VCaP (cell line): ENCODE results near the gene EIF2B5.

Experiments used
- H3K27ac ChIP-seq: fragments of 450-650 bp; 2 replicates; pipeline ENCODE4 v1.5.1; 2017
- TF ChIP-seq, protein P1 (sequence below): fragments of 450-650 bp; conservative IDR thresholded peaks from 2 replicates; pipeline ENCODE4 v1.5.1; 2017; ENCODE audit warnings: mild to moderate bottlenecking, moderate library complexity

Gene EIF2B5

DNA sequence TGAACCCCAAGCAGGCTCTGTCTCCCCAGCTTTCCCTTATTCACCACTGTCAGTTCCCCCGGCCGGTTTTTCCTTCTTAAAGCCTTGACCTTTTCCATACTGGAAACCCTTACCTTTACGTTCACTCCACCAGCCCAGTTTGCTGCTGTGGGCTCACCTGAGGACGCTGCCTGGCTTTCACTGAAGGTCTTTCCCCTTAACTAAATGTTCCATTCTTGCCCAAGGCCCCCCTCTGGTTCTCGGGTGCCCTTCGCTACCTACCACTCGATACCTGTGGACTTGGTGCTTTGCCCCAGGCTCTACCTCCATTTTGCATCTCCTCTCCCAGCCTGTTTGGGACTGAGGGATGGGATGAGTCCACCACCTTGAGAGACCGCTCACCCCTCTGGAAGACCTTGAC lies 40.3 kb downstream of the EIF2B5 start:
- peak overlapping the region; percentile 87 for H3K27ac ChIP-seq
- TF ChIP-seq, protein P1, sequence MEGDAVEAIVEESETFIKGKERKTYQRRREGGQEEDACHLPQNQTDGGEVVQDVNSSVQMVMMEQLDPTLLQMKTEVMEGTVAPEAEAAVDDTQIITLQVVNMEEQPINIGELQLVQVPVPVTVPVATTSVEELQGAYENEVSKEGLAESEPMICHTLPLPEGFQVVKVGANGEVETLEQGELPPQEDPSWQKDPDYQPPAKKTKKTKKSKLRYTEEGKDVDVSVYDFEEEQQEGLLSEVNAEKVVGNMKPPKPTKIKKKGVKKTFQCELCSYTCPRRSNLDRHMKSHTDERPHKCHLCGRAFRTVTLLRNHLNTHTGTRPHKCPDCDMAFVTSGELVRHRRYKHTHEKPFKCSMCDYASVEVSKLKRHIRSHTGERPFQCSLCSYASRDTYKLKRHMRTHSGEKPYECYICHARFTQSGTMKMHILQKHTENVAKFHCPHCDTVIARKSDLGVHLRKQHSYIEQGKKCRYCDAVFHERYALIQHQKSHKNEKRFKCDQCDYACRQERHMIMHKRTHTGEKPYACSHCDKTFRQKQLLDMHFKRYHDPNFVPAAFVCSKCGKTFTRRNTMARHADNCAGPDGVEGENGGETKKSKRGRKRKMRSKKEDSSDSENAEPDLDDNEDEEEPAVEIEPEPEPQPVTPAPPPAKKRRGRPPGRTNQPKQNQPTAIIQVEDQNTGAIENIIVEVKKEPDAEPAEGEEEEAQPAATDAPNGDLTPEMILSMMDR = no peak

DNA sequence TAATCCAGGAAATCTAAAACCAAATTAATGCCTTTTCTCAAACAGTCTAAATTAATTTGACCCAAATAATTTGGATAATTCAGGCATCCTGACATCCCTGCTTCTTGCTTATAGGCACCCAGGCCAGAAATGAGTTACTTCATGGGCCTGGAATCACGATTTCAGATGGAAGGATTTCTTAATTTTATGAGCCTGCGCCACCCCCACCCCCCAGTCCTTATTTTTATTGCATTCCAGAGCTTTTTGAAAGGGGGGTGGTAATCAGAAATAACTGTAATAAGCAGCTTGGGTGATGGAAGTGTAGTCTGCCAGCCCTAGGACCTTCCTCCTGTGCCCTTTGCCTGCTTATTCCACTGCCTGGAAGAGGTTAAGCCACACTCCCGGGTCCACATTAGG lies 40.8 kb downstream of the EIF2B5 start:
- TF ChIP-seq, protein P1 = no peak

DNA sequence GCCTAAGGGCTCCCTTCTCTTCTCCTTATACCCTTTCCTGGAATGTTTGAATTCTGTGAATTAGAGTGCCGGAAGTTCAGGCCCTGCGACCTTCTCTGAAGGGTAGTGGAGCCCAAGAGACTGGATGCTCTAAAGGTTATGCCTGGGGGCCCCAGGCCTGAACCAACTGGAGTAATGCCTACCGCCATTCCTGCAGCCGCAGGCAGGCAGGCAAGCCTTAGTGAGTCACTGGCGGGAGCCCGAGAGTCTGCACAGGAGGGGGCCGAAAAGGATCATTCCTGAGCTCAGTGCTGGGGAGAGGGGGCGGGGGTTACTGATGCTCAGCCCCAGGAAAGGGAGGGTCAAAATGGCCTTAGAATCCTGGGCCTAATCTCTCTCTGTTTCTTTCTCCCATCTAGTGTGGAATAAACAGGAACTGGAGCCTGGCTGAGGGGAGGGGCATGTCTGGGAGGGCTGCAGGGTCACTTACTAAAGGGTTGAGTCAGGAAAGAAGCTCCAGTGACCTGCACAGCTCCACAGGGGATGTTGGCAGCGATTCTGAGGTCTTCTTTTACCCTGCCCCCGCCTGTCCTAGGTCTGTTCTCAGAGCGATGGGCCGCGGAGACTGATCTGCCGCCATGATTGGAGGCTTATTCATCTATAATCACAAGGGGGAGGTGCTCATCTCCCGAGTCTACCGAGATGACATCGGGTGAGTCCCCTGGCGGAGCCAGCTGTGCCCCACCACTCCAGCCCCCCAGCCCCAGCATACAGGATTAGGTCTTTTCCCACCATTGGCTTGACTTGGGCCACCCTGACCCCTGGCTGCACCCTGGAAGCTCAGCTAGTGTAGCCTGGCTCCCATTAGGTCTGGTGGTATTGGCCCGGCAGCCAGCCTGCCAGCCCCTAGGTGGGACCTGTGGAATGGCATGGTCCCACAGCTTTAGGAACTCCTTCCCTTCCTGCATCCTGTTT lies 41.5 kb downstream of the EIF2B5 start:
- H3K27ac ChIP-seq = peak overlapping the region; percentile 87; the same call in 1 of the 2 replicates
- TF ChIP-seq, protein P1 = no peak

More for the DNA sequence above, 40.8 kb downstream of the EIF2B5 start:
- H3K27ac ChIP-seq = peak overlapping the region; percentile 87

DNA sequence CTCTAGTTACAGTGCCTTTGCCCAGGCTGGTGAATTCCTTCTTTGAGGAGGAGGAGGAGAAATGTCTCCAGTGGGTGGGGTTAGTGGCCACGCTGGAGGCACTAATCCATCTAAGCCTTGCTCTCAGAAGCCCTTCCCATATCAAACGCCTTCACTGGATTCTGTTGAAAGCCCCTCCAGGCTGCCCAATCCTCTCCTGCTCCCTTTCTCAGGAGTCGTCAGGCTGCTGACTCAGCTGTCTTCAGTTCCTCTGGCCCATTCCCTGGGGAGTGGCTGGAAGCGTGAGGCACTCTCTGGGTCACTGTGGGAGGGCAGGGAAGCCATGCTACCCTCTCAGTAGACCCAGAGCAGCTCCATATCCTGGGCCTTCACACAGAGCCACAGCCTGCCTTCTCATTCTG lies 42.2 kb downstream of the EIF2B5 start:
- no peak overlapping the region for H3K27ac ChIP-seq
- TF ChIP-seq, protein P1 = no peak

DNA sequence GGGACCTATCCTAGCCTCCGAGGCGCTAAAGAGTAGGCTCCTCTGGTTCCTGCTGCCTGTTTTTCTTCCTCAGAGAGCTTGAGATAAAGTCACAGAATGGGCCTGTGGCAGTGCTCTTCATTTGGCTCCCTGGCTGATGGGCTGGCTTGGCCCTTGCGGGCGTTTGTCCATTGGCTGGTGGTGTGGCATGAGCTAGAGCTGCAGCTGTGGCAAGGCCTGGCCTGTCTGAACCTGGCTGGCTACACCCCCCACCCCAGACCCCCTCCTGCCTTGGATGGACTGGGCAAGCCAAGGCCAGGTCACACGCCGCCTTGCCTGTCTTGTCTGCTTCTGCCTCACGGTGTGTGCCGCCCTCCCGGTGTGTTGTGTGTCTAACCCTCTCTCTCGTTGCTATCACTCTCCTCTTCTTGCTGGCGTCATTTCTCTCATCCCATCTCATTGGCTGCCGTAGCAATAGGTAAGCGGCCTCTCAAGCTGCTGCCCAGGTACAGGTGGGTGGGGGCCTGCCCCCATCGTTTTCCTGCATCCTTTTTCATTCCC lies 42.7 kb downstream of the EIF2B5 start:
- TF ChIP-seq, protein P1 = no peak
- H3K27ac ChIP-seq = no peak overlapping the region

DNA sequence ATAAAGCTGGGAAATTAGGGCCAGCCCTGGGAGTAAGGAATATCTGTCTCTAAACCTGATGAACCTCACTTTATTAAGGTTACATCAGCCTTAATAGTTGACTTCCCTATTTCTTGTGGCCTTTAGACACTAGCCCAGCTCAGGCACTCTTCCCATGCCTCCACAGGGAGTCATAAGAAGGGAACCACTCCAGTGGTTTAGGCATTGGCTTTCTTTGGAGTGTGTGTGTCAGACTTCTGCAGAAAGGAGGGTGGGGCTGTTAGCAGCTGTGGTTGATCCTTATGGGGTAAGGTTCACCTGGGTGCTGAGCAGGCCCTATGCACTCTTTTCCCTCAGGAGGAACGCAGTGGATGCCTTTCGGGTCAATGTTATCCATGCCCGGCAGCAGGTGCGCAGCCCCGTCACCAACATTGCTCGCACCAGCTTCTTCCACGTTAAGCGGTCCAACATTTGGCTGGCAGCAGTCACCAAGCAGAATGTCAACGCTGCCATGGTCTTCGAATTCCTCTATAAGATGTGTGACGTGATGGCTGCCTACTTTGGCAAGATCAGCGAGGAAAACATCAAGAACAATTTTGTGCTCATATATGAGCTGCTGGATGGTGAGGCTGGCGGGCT lies 43.5 kb downstream of the EIF2B5 start:
- no peak overlapping the region for H3K27ac ChIP-seq
- TF ChIP-seq, protein P1 = no peak

DNA sequence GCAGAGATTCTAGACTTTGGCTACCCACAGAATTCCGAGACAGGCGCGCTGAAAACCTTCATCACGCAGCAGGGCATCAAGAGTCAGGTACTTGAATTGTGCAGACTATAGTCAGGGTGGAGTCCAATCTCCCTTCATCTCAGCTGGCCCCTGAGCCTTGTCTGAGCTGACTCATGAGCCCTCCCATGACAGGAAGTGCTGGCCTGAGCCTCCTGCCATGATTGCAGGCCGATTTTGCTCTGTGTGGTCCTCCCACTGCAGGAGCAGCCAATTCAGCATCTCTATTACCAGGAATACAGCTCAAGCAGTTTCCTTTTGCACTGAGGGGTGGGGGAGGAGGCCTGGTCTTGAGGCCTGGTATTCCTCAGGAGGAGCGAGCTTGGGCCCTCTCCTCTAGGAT lies 45.0 kb downstream of the EIF2B5 start:
- no peak overlapping the region for H3K27ac ChIP-seq
- TF ChIP-seq, protein P1 = no peak
